Islet of Langerhans (tissue), 1 donor: ENCODE results near the gene TANC1.

ENCODE experiments used
- FAIRE-seq: peaks from one replicate; lab custom pipeline; 2011; peaks lifted over from hg19 to GRCh38; lab: Jason Lieb, UNC

Gene TANC1

GRCh38 chr2:158968396-158969161 is at the start of gene TANC1:
Gene TANC1 (plus strand): TSS chr2:158968640. CDS start chr2:159065911, 97,271 bp downstream.
- no peak for FAIRE-seq

GRCh38 chr2:158921599-158922408 is 46.6 kb upstream of the TANC1 start:
- FAIRE-seq, result no peak

GRCh38 chr2:158922601-158923000 is 45.8 kb upstream of the TANC1 start:
- FAIRE-seq, result no peak

GRCh38 chr2:158923180-158923594 is 45.3 kb upstream of the TANC1 start:
- FAIRE-seq, result no peak

GRCh38 chr2:158923641-158924040 is 44.8 kb upstream of the TANC1 start:
- no peak for FAIRE-seq

- no peak for FAIRE-seq
These were observed 41.9 kb upstream of the TANC1 start for GRCh38 chr2:158926478-158926948.

GRCh38 chr2:158928515-158928914 is 39.9 kb upstream of the TANC1 start:
- no peak for FAIRE-seq

- FAIRE-seq, result no peak
These were observed 39.5 kb upstream of the TANC1 start for GRCh38 chr2:158928965-158929364.

- FAIRE-seq, result no peak
These were observed 36.9 kb upstream of the TANC1 start for GRCh38 chr2:158931572-158931971.

GRCh38 chr2:158932131-158932645 is 36.3 kb upstream of the TANC1 start:
- no peak for FAIRE-seq

- no peak for FAIRE-seq
These were observed 34.3 kb upstream of the TANC1 start for GRCh38 chr2:158934170-158934569.

GRCh38 chr2:158935617-158936016 is 32.8 kb upstream of the TANC1 start:
- FAIRE-seq, result no peak

- FAIRE-seq, result no peak
These were observed 31.5 kb upstream of the TANC1 start for GRCh38 chr2:158936978-158937377.

- FAIRE-seq, result no peak
These were observed 28.1 kb upstream of the TANC1 start for GRCh38 chr2:158940356-158940755.

GRCh38 chr2:158943973-158944372 is 24.5 kb upstream of the TANC1 start:
- no peak for FAIRE-seq

GRCh38 chr2:158948964-158949699 is 19.3 kb upstream of the TANC1 start:
- no peak for FAIRE-seq

- FAIRE-seq, result no peak
These were observed 15.0 kb upstream of the TANC1 start for GRCh38 chr2:158953454-158953853.

- FAIRE-seq, result no peak
These were observed 14.3 kb upstream of the TANC1 start for GRCh38 chr2:158953926-158954763.

GRCh38 chr2:158955842-158956365 is 12.5 kb upstream of the TANC1 start:
- FAIRE-seq, result no peak

GRCh38 chr2:158958365-158958764 is 10.1 kb upstream of the TANC1 start:
- FAIRE-seq, result no peak

GRCh38 chr2:158960193-158960592 is 8.2 kb upstream of the TANC1 start:
- FAIRE-seq, result no peak
